Measurements from ENCODE around the gene KDM4B.

DNA sequence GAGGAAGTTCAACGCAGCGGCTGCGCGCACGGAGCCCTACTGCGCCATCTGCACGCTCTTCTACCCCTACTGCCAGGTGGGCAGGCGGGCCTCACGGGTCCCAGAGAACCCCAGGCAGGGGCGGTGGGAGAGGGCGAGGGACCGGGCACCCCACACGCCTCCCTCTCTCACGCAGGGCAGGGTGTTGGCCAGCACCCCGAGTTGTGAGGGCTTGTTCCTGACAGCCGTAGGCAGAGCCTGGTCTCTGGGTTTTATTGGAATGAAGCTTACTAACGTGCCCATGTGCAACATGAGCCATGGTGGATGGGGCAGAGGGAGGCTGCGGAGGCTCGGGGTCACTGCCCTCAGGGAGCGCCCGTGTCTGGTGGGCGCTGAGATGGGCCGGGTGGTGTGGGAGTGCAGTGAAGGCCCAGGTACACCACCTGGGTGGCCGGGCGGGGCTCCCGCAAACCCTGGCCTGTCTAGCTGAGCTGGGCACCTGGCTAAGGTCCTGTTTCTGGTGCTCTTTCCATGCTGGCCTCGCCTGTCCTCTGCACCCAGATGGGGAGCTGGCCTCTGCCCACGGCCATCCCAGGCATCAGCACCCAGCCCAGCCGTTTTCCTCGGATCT is 165.2 kb downstream of the KDM4B start:
- TF ChIP-seq, protein P1, sequence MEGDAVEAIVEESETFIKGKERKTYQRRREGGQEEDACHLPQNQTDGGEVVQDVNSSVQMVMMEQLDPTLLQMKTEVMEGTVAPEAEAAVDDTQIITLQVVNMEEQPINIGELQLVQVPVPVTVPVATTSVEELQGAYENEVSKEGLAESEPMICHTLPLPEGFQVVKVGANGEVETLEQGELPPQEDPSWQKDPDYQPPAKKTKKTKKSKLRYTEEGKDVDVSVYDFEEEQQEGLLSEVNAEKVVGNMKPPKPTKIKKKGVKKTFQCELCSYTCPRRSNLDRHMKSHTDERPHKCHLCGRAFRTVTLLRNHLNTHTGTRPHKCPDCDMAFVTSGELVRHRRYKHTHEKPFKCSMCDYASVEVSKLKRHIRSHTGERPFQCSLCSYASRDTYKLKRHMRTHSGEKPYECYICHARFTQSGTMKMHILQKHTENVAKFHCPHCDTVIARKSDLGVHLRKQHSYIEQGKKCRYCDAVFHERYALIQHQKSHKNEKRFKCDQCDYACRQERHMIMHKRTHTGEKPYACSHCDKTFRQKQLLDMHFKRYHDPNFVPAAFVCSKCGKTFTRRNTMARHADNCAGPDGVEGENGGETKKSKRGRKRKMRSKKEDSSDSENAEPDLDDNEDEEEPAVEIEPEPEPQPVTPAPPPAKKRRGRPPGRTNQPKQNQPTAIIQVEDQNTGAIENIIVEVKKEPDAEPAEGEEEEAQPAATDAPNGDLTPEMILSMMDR (IDR thresholded peaks at IDR 0.05 in 2 of 3, conservative IDR thresholded peaks at IDR 0.05 in 1 of 3; ENCODE audit: borderline replicate concordance in 1 of 3, insufficient read depth in 1 of 3, low read depth in 2 of 3, low read length in 2 of 3) = no peak
- TF ChIP-seq FOSL1 (IDR thresholded peaks at IDR 0.05; ENCODE audit: low read depth) = no peak
- no peak for TF ChIP-seq EGR1 (IDR thresholded peaks at IDR 0.05; ENCODE audit: low read depth)
- TF ChIP-seq EZH2 (IDR thresholded peaks at IDR 0.05) = no peak
- no peak for TF ChIP-seq ZFX (IDR thresholded peaks at IDR 0.05)
- no peak for TF ChIP-seq CEBPB (IDR thresholded peaks at IDR 0.05; ENCODE audit: low read depth)
- TF ChIP-seq POLR2AphosphoS5 (IDR thresholded peaks at IDR 0.05; ENCODE audit: low read depth, low read length) = no peak
- no peak for TF ChIP-seq SIN3A (IDR thresholded peaks at IDR 0.05; ENCODE audit: low read depth)

All from HCT116 (cell line).